SK-N-SH (cell line): ENCODE data around the gene NFASC. TPM values are rescaled to one million over a fixed set of nuclear protein-coding genes. Genes with fewer than 3 reads are reported as not detected.

ENCODE experiments used
- CTCF ChIA-PET: fragments of 300-600, 350-600 bp; formaldehyde crosslinking; extraction: SDS; loops from one replicate; lab custom pipeline; 2021; lab: Yijun Ruan, JAX
- POLR2A ChIA-PET: fragments of 350-600 bp; sonication (Branson Sonifier 250); formaldehyde crosslinking; extraction: SDS; loops from one replicate; lab custom pipeline; 2020; ENCODE audit warnings: antibody characterized with exemption, inconsistent platforms; lab: Yijun Ruan, JAX
- DNase-seq: peaks from one replicate; pipeline ENCODE4 v3.0.0; 2012
- H2AFZ ChIP-seq: fragments of 200-600 bp; sonication (generic); 2 replicates; pipeline ENCODE4 v1.8.1; 2016; ENCODE audit warnings: antibody characterized with exemption, mild to moderate bottlenecking, low read depth
- H3F3A ChIP-seq: fragments of 200-600 bp; sonication (generic); replicated peaks from 2 replicates; pipeline ENCODE3; 2016; ENCODE audit warnings: antibody characterized with exemption, mild to moderate bottlenecking; ENCODE audit not compliant: insufficient read depth
- H3K27ac ChIP-seq, 2 experiments: fragments of 200-500 bp in 1 of 2; fragments of 200-600 bp in 1 of 2; sonication (Bioruptor generic) in 1 of 2; sonication (generic), shearing (Covaris generic) in 1 of 2; 2 replicates each; pipeline versions ENCODE4 v1.5.1 to v1.6.1; 2014 to 2016; ENCODE audit warnings: low read depth in 2 of 2, inconsistent platforms in 1 of 2, low read length in 1 of 2, mild to moderate bottlenecking in 1 of 2, mixed read lengths in 1 of 2
- H3K27me3 ChIP-seq: fragments of 200-600 bp; sonication (generic), shearing (Covaris generic); 2 replicates; pipeline ENCODE4 v1.6.1; 2016; ENCODE audit warnings: mixed run types; ENCODE audit not compliant: insufficient read depth
- H3K36me3 ChIP-seq, 2 experiments: fragments of 200-500 bp in 1 of 2; fragments of 200-600 bp in 1 of 2; sonication (Bioruptor generic) in 1 of 2; sonication (generic) in 1 of 2; replicated peaks in 1 of 2; 2 replicates each; pipeline versions ENCODE3 to v1.5.1; 2014 to 2016; ENCODE audit warnings: low read length in 1 of 2, mild to moderate bottlenecking in 1 of 2; ENCODE audit not compliant: insufficient read depth in 2 of 2, control insufficient read depth in 1 of 2
- H3K4me1 ChIP-seq, 2 experiments: fragments of 200-500 bp in 1 of 2; fragments of 200-600 bp in 1 of 2; sonication (Bioruptor generic) in 1 of 2; sonication (generic), shearing (Covaris generic) in 1 of 2; 2 replicates each; pipeline versions ENCODE4 v1.5.1 to v1.6.1; 2014 to 2016; ENCODE audit warnings: low read depth in 1 of 2, low read length in 1 of 2, mixed run types in 1 of 2; ENCODE audit not compliant: insufficient read depth in 2 of 2, control insufficient read depth in 1 of 2
- H3K4me2 ChIP-seq: fragments of 200-600 bp; sonication (generic), shearing (Covaris generic); 2 replicates; pipeline ENCODE4 v1.6.1; 2017; ENCODE audit warnings: mixed run types
- H3K4me3 ChIP-seq, 2 experiments: fragments of 200-500 bp in 1 of 2; fragments of 200-600 bp in 1 of 2; sonication (Bioruptor generic) in 1 of 2; sonication (generic), shearing (Covaris generic) in 1 of 2; 2 replicates each; pipeline versions ENCODE4 v1.5.1 to v1.8.1; 2014 to 2016; ENCODE audit warnings: low read depth in 2 of 2, inconsistent platforms in 1 of 2, low read length in 1 of 2, mild to moderate bottlenecking in 1 of 2, mixed read lengths in 1 of 2, moderate library complexity in 1 of 2
- H3K79me2 ChIP-seq: fragments of 200-600 bp; sonication (generic); 2 replicates; pipeline ENCODE4 v1.8.1; 2017; ENCODE audit warnings: mild to moderate bottlenecking; ENCODE audit not compliant: insufficient read depth
- H3K9ac ChIP-seq: fragments of 200-600 bp; sonication (generic); 2 replicates; pipeline ENCODE4 v1.6.1; 2017; ENCODE audit warnings: mixed run types
- H3K9me2 ChIP-seq: fragments of 200-600 bp; sonication (generic); 2 replicates; pipeline ENCODE4 v1.6.1; 2017; ENCODE audit warnings: mixed run types
- H3K9me3 ChIP-seq: fragments of 200-600 bp; sonication (generic); 2 replicates; pipeline ENCODE4 v1.6.1; 2017; ENCODE audit warnings: mixed run types, mild to moderate bottlenecking, moderate library complexity
- H4K20me1 ChIP-seq: fragments of 200-600 bp; sonication (generic); 2 replicates; pipeline ENCODE4 v1.6.1; 2017; ENCODE audit warnings: mild to moderate bottlenecking, mixed run types; ENCODE audit not compliant: insufficient read depth
- ELF1 ChIP-seq: IDR thresholded peaks from 2 replicates; pipeline ENCODE4 v1.4.0; 2012
- EP300 ChIP-seq, 2 experiments: IDR thresholded peaks; 2 replicates each; pipeline versions ENCODE4 v1.4.0 to v1.6.1; 2012; ENCODE audit warnings: borderline replicate concordance in 1 of 2, low read depth in 1 of 2, low read length in 1 of 2
- FOSL2 ChIP-seq: IDR thresholded peaks from 2 replicates; pipeline ENCODE4 v1.4.0; 2012; ENCODE audit warnings: low read depth, mild to moderate bottlenecking, moderate library complexity, borderline replicate concordance
- FOXM1 ChIP-seq: IDR thresholded peaks from 2 replicates; pipeline ENCODE4 v1.4.0; 2012; ENCODE audit warnings: low read depth, mild to moderate bottlenecking
- GABPA ChIP-seq: IDR thresholded peaks from 2 replicates; pipeline ENCODE4 v1.4.0; 2012; ENCODE audit warnings: low read depth, mild to moderate bottlenecking
- GATA2 ChIP-seq: sonication (generic); formaldehyde crosslinking; IDR thresholded peaks from 2 replicates; pipeline ENCODE4 v1.5.0; 2020; ENCODE audit warnings: mild to moderate bottlenecking, missing genetic modification reagents
- JUND ChIP-seq: IDR thresholded peaks from 2 replicates; pipeline ENCODE4 v1.4.0; 2012
- NFIC ChIP-seq: IDR thresholded peaks from 2 replicates; pipeline ENCODE4 v1.4.0; 2012; ENCODE audit warnings: borderline replicate concordance
- NRF1 ChIP-seq: IDR thresholded peaks from 2 replicates; pipeline ENCODE4 v1.6.1; 2012; ENCODE audit warnings: low read depth, mild to moderate bottlenecking, low read length
- POLR2AphosphoS5 ChIP-seq: IDR thresholded peaks from 2 replicates; pipeline ENCODE4 v1.6.1; 2012; ENCODE audit warnings: low read depth, low read length
- RCOR1 ChIP-seq: fragments of 150-350 bp; IDR thresholded peaks from 2 replicates; pipeline ENCODE4 v1.6.1; 2017; ENCODE audit warnings: antibody characterized with exemption, low read length
- REST ChIP-seq: IDR thresholded peaks from 2 replicates; pipeline ENCODE4 v1.6.1; 2012; ENCODE audit warnings: mild to moderate bottlenecking, low read depth, low read length, moderate library complexity
- TAF1 ChIP-seq: IDR thresholded peaks from 2 replicates; pipeline ENCODE4 v1.6.1; 2012; ENCODE audit warnings: low read depth, mild to moderate bottlenecking, low read length, moderate library complexity, borderline replicate concordance
- TEAD4 ChIP-seq: IDR thresholded peaks from 2 replicates; pipeline ENCODE4 v1.4.0; 2012; ENCODE audit warnings: mild to moderate bottlenecking, borderline replicate concordance; ENCODE audit not compliant: insufficient read depth
- USF1 ChIP-seq: IDR thresholded peaks from 2 replicates; pipeline ENCODE4 v1.4.0; 2012; ENCODE audit warnings: low read depth, borderline replicate concordance
- YY1 ChIP-seq: IDR thresholded peaks from 2 replicates; pipeline ENCODE4 v1.4.0; 2012; ENCODE audit warnings: low read depth, mild to moderate bottlenecking
- WGBS: methylation state at CpG from one replicate; pipeline ENCODE4 v1.1.6; 2017; ENCODE audit warnings: low lambda C conversion rate; 5-methylcytosine and 5-hydroxymethylcytosine counted together
- polyA plus RNA-seq, 3 experiments: library from polyadenylated mRNA; depleted of rRNA; stranded (reverse); fragments of >200 nt; gene quantifications; 2 replicates each; pipeline ENCODE4 v1.2.3, GENCODE V29; 2012
- TF ChIP-seq, protein P1 (sequence below): fragments of 150-350 bp; IDR thresholded peaks from 2 replicates; pipeline ENCODE4 v1.6.1; 2016; ENCODE audit warnings: mild to moderate bottlenecking, low read depth, low read length

Gene NFASC
- polyA plus RNA-seq, 1 of the 3 experiments (the other 2 are of a cell fraction): 6.0 TPM

DNA sequence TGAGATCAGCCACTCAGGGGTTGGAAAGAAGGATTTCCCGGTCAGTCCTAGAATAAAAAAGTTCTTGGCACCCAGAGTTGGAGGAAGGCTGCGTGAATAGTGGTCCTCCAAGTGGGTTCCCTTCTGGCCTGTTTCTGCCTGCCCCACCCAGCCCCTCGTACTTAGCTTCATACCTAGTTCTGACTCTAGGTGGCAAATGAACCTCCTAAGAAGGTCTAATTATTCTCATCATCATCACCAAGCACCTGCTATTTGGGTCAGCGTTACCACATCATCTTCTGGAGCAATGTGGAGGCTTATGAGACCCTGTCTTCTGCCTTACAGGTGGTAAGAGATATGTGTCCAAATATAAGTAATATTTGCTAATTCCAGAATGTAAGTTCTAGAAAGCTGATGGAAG is 35.9 kb upstream of the NFASC start:
- no peaks in the 10 kb centered on the region for H3K9me3 ChIP-seq
- no peaks in the 10 kb centered on the region for H3K27me3 ChIP-seq
- no peak overlapping the region for H3K4me2 ChIP-seq
- no peaks in the 10 kb centered on the region for H3K79me2 ChIP-seq
- POLR2A ChIA-PET: no interaction called here
- CTCF ChIA-PET: interaction anchor here (0.6 to 21.2 kb wide), 5 partner anchors 17 to 107 kb away, joined by 3 to 291 read pairs (median 4); no protein-coding TSS in a partner anchor
- H4K20me1 ChIP-seq: peaks cover 5% of the 10 kb centered on the region; the same call in 1 of the 2 replicates
- no peak overlapping the region for H3K27ac ChIP-seq
- TF ChIP-seq NFIC: no peak
- TF ChIP-seq YY1: no peak
- no peak for TF ChIP-seq TEAD4
- no peak for TF ChIP-seq POLR2AphosphoS5
- TF ChIP-seq FOXM1: no peak
- TF ChIP-seq REST: no peak
- no peak for TF ChIP-seq EP300 (IDR thresholded peaks at IDR 0.05; ENCODE audit: borderline replicate concordance in 1 of 2, low read depth in 1 of 2, low read length in 1 of 2)
- no peak for TF ChIP-seq GABPA
- TF ChIP-seq ELF1: no peak
- no peak for TF ChIP-seq GATA2
- no peak for TF ChIP-seq FOSL2
- TF ChIP-seq USF1: no peak
- TF ChIP-seq, protein P1, sequence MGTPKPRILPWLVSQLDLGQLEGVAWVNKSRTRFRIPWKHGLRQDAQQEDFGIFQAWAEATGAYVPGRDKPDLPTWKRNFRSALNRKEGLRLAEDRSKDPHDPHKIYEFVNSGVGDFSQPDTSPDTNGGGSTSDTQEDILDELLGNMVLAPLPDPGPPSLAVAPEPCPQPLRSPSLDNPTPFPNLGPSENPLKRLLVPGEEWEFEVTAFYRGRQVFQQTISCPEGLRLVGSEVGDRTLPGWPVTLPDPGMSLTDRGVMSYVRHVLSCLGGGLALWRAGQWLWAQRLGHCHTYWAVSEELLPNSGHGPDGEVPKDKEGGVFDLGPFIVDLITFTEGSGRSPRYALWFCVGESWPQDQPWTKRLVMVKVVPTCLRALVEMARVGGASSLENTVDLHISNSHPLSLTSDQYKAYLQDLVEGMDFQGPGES: no peak
- no peak for TF ChIP-seq TAF1
- TF ChIP-seq JUND: no peak
- no peak for TF ChIP-seq RCOR1
- TF ChIP-seq NRF1: no peak
- H3K4me3 ChIP-seq: no peak overlapping the region
- peaks cover 0 to 2% of the 10 kb centered on the region in 2 experiments; a peak in 1 of 4 replicates for H3K4me1 ChIP-seq
- no peak overlapping the region for H3K9ac ChIP-seq
- 40% methylated on average over 4 of the region's 4 CpGs for WGBS
- H3K9me2 ChIP-seq: no peaks in the 10 kb centered on the region
- no peaks in the 10 kb centered on the region for H3K36me3 ChIP-seq
- DNase-seq: no peak
- no peaks in the 10 kb centered on the region for H3F3A ChIP-seq
- no peak overlapping the region for H2AFZ ChIP-seq
